Neural crest cell (in vitro differentiated cells): Measurements from ENCODE around the gene MYL3. TPM values are rescaled to one million over a fixed set of nuclear protein-coding genes. Genes with fewer than 3 reads are reported as not detected.

Source experiments
- DNase-seq: peaks from one replicate; pipeline ENCODE4 v3.0.0; 2021; ENCODE audit warnings: low read depth, mixed read lengths, low spot score
- H3K27ac Mint-ChIP-seq: one replicate; pipeline ENCODE4 v1.8.0; 2021; ENCODE audit warnings: mild to moderate bottlenecking, mixed read lengths; ENCODE audit not compliant: unreplicated experiment
- H3K27me3 Mint-ChIP-seq: 2 replicates; pipeline ENCODE4 v1.8.0; 2021; ENCODE audit warnings: low read depth, mild to moderate bottlenecking, mixed read lengths
- H3K36me3 Mint-ChIP-seq: 2 replicates; pipeline ENCODE4 v1.8.0; 2021; ENCODE audit warnings: low read depth, mild to moderate bottlenecking, mixed read lengths
- H3K4me1 Mint-ChIP-seq: 2 replicates; pipeline ENCODE4 v1.8.0; 2021; ENCODE audit warnings: mixed read lengths
- H3K4me3 Mint-ChIP-seq: one replicate; pipeline ENCODE4 v1.8.0; 2021; ENCODE audit warnings: mild to moderate bottlenecking, mixed read lengths
- H3K9me3 Mint-ChIP-seq: 2 replicates; pipeline ENCODE4 v1.8.0; 2021; ENCODE audit warnings: mixed read lengths
- CTCF ChIP-seq: fragments of 200-600 bp; sonication (generic); conservative IDR thresholded peaks from 2 replicates; pipeline ENCODE4 v1.5.0; 2021; ENCODE audit warnings: antibody characterized with exemption, mild to moderate bottlenecking
- total RNA-seq: library from RNA; stranded (reverse); gene quantifications from 2 replicates; pipeline ENCODE4 v1.2.1, GENCODE V29; 2021

The MYL3 gene
- total RNA-seq, 1 donor from 2014 or later: not detected

- TF ChIP-seq CTCF: no peak
- Mint-ChIP-seq H3K27me3 (peaks cover 2% of the 10 kb centered on the region), H3K4me3 (no peak overlapping the region), H3K36me3 (peaks cover 6% of the 10 kb centered on the region), H3K27ac (no peak overlapping the region), H3K4me1 (no peaks in the 10 kb centered on the region), H3K9me3 (peaks cover 4% of the 10 kb centered on the region)
- DNase-seq: no peak
Measured at GRCh38 chr3:46833346-46834300, 29.6 kb downstream of the MYL3 start.

GRCh38 chr3:46831841-46832240 lies 31.4 kb downstream of the MYL3 start:
- no peaks in the 10 kb centered on the region for H3K4me1 Mint-ChIP-seq
- TF ChIP-seq CTCF: no peak
- peaks cover 2% of the 10 kb centered on the region for H3K27me3 Mint-ChIP-seq
- DNase-seq: no peak
- H3K36me3 Mint-ChIP-seq: no peaks in the 10 kb centered on the region
- no peaks in the 10 kb centered on the region for H3K9me3 Mint-ChIP-seq
- H3K27ac Mint-ChIP-seq: no peak overlapping the region
- no peak overlapping the region for H3K4me3 Mint-ChIP-seq

GRCh38 chr3:46831316-46831715 lies 31.9 kb downstream of the MYL3 start:
- no peak for DNase-seq
- Mint-ChIP-seq H3K27me3 (peaks cover 2% of the 10 kb centered on the region), H3K4me1 (no peaks in the 10 kb centered on the region), H3K9me3 (no peaks in the 10 kb centered on the region), H3K4me3 (no peak overlapping the region), H3K36me3 (no peaks in the 10 kb centered on the region), H3K27ac (no peak overlapping the region)
- TF ChIP-seq CTCF: no peak

- no peak overlapping the region for H3K27ac Mint-ChIP-seq
- TF ChIP-seq CTCF: no peak
- H3K4me1 Mint-ChIP-seq: no peaks in the 10 kb centered on the region
- H3K4me3 Mint-ChIP-seq: no peak overlapping the region
- H3K36me3 Mint-ChIP-seq: no peaks in the 10 kb centered on the region
- peaks cover 2% of the 10 kb centered on the region for H3K27me3 Mint-ChIP-seq
- H3K9me3 Mint-ChIP-seq: no peaks in the 10 kb centered on the region
- no peak for DNase-seq
Measured at GRCh38 chr3:46830801-46831200, 32.4 kb downstream of the MYL3 start.

- TF ChIP-seq CTCF: no peak
- DNase-seq: no peak
- peaks cover 2% of the 10 kb centered on the region for H3K27me3 Mint-ChIP-seq
- H3K9me3 Mint-ChIP-seq: no peaks in the 10 kb centered on the region
- H3K4me1 Mint-ChIP-seq: peaks cover 4% of the 10 kb centered on the region
- no peak overlapping the region for H3K4me3 Mint-ChIP-seq
- peak overlapping the region; percentile 43 for H3K27ac Mint-ChIP-seq
- no peaks in the 10 kb centered on the region for H3K36me3 Mint-ChIP-seq
Measured at GRCh38 chr3:46829699-46830208, 33.5 kb downstream of the MYL3 start.
